IMR-90 (cell line): ENCODE data around the gene PPM1J.

Source experiments
- BHLHE40 ChIP-seq: fragments of 150-350 bp; IDR thresholded peaks from 2 replicates; pipeline ENCODE4 v1.6.1; 2016; ENCODE audit warnings: mild to moderate bottlenecking, low read depth, low read length
- CEBPB ChIP-seq: IDR thresholded peaks from 2 replicates; pipeline ENCODE4 v1.6.1; 2012; ENCODE audit warnings: low read depth, low read length, improper control_type of control experiment
- CTCF ChIP-seq: conservative IDR thresholded peaks from 2 replicates; pipeline ENCODE4 v1.5.1; 2012; ENCODE audit warnings: mild to moderate bottlenecking, low read depth, low read length, improper control_type of control experiment
- MXI1 ChIP-seq: IDR thresholded peaks from 2 replicates; pipeline ENCODE4 v1.6.1; 2012; ENCODE audit warnings: low read depth, mild to moderate bottlenecking, low read length, moderate library complexity, borderline replicate concordance
- NFE2L2 ChIP-seq: fragments of 150-350 bp; IDR thresholded peaks from 2 replicates; pipeline ENCODE4 v1.6.1; 2016; ENCODE audit warnings: low read depth, mild to moderate bottlenecking, low read length
- POLR2A ChIP-seq: IDR thresholded peaks from 2 replicates; pipeline ENCODE4 v1.6.1; 2012; ENCODE audit warnings: mild to moderate bottlenecking, low read depth, low read length
- RAD21 ChIP-seq: IDR thresholded peaks from 2 replicates; pipeline ENCODE4 v1.6.1; 2012; ENCODE audit warnings: low read length, improper control_type of control experiment
- RFX5 ChIP-seq: IDR thresholded peaks from 2 replicates; pipeline ENCODE4 v1.8.0; 2012; ENCODE audit warnings: low read depth, mild to moderate bottlenecking, low read length, moderate library complexity
- SMC3 ChIP-seq: fragments of 150-350 bp; IDR thresholded peaks from 2 replicates; pipeline ENCODE4 v1.6.1; 2016; ENCODE audit warnings: low read depth, mild to moderate bottlenecking, antibody characterized with exemption, low read length, moderate library complexity
- USF2 ChIP-seq: fragments of 150-350 bp; IDR thresholded peaks from 2 replicates; pipeline ENCODE4 v1.6.1; 2017; ENCODE audit warnings: mild to moderate bottlenecking, antibody characterized with exemption, low read length, low read depth

- TF ChIP-seq CTCF (no peak), POLR2A (no peak), SMC3 (no peak), RFX5 (no peak), BHLHE40 (no peak), MXI1 (no peak), RAD21 (no peak), CEBPB (no peak), NFE2L2 (no peak), USF2 (no peak)
These were observed 47.7 kb upstream of the PPM1J start for GRCh38 chr1:112762541-112763500.
